GM13976 (cell line): ENCODE results near the gene CD209.

Source experiments
- DNase-seq: peaks from one replicate; pipeline ENCODE4 v3.0.0; 2012; ENCODE audit warnings: low spot score
- CTCF ChIP-seq: IDR thresholded peaks from 2 replicates; pipeline ENCODE4 v1.5.1; 2012; ENCODE audit warnings: borderline replicate concordance, mild to moderate bottlenecking; ENCODE audit not compliant: insufficient read depth; ENCODE audit errors: extremely low read depth, missing control alignments, control extremely low read depth
- in situ Hi-C: fragments of 300-500 bp; cut with MboI; formaldehyde crosslinking; loops from one replicate; pipeline ENCODE4 v1.12.0; 2022; ENCODE audit warnings: low sequenced_read_pairs, mixed read lengths, inconsistent platforms; ENCODE audit not compliant: unreplicated experiment

Gene CD209

GRCh38 chr19:7709932-7710460, 37.3 kb downstream of the CD209 start:
- no peak for DNase-seq
- no peak for TF ChIP-seq CTCF
- in situ Hi-C loops: no loop called here

DNA sequence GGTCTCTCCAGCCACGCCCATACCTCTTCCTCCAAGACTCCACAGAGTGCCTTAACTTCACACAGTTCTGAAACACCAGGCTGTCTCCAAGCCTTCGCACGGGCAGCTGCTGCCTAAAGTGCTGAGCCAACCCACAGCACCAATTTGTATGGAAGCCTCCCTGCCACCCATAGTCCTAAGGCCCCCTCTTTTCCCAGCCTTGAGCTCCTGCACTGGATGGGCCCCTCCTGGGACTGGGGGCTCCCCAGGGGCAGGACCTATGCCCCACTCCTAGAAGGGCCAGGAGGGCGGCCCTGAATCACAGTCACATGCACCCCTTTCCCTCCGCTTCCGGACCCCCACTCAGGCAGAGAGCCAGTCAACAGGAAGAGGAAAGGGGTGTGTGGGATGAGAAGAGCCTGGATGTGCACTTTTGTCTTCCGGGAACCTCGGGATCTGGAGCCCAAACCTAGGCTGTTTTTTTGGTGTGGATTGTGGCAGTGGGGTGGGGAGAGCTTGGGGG, 40.3 kb downstream of the CD209 start:
- no peak for DNase-seq
- no peak for TF ChIP-seq CTCF
- in situ Hi-C loops: no loop called here

GRCh38 chr19:7706188-7706954, 41.0 kb downstream of the CD209 start:
- in situ Hi-C loops: no loop called here
- no peak for DNase-seq
- no peak for TF ChIP-seq CTCF

DNA sequence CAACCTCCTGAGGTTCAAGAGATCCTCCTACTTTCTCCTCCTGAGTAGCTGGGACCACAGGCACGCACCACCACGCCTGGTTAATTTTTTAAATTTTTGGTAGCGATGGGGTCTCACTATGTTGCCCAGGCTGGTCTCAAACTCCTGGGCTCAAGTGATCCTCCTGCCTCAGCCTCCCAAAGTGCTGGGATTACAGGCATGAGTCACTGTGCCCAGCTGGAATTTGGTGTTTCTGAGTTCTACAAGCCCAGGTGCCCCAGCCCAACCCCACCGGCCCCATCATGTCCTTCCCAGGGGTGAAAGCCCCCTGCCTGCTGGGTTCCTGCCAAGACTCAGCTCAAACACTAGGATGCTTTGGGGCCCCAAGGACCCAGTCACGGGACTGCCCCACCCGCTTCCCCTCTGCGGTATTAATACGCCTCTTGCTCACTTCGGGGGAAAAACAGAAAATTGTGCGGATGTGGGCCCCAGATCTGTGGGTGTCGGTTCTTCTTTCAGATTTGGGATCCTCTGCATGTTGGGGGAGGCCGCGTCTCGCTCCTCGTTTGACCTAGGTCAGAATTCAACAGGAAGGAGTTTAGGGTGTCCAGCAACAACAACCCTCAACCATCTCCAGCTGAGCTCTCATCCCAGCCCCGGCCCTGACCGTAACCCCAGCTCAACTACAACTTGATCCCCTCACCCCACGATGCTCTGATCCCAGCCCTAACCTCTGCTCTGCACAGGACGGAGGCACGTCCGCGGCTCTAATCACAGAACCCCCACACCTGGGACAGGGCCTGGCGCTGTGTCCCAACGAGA, 41.7 kb downstream of the CD209 start:
- TF ChIP-seq CTCF: no peak
- DNase-seq: peak; percentile 80
- in situ Hi-C loops: no loop called here

DNA sequence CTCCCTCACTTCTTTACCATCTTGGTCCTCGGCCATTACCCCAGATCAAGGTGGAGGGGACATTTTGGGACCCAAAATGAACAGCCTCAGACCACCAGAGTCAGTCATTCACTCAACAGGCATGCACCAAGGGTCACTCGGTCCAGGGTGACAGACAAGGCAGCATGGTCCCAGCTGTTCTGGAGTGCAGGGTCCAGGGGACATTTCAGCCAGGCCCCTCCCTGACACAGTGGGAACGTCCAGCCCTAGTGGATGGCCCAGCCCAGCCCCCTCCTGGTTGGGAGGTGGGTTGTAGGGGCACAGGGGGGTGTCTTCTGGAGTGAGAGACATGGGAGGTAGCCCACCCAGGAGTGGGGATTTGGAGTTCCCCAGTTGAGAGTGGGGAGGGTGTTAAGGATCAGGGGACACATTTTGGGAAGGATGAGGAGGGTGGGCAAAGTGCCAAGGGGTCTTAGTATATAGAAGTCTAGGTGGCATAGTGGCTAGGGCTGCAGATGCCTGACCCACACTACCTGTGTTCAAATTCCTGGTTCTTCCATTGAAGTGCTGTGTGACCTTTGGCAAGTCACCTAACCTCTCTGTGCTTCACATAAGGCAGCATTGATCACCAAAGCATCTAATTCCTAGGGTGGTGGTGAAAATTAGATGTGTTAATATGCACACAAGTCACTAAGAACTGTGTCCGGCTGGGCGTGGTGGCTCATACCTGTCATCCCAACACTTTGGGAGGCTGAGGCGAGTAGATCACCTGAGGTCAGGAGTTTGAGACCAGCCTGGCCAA, 42.9 kb downstream of the CD209 start:
- in situ Hi-C loops: no loop called here

More for the DNA sequence above, 42.9 kb downstream of the CD209 start:
- no peak for DNase-seq
- no peak for TF ChIP-seq CTCF
